Naive thymus-derived CD8-positive, alpha-beta T cell (primary cell): ENCODE measurements around the gene IPPK. TPM values are rescaled to one million over a fixed set of nuclear protein-coding genes. Genes with fewer than 3 reads are reported as not detected.

Source experiments
- ATAC-seq, 2 donors: fragments of 150-1000 bp; cut with Tn5 transposase in 1 of 2; sonication (Bioruptor Pico), chemical (Tn5 transposase) in 1 of 2; 1 replicate in 1 of 2; 2 replicates in 1 of 2; pipeline ENCODE4 v1.10.0; 2021; ENCODE audit warnings: mild to moderate bottlenecking in 2 of 2, moderate library complexity in 2 of 2
- POLR2A ChIA-PET: fragments of 350-600 bp; sonication (Branson Sonifier 250); formaldehyde crosslinking; loops from one replicate; lab custom pipeline; 2021; ENCODE audit warnings: antibody characterized with exemption; lab: Charles Lee
- DNase-seq, 10 donors: peaks; one replicate each; pipeline versions ENCODE4 v3.0.0 to v3.0.0-alpha.2; 2020 to 2022
- H3K27ac Mint-ChIP-seq, 10 donors: one replicate each; pipeline ENCODE4 v1.8.0; 2020 to 2022; ENCODE audit warnings: mild to moderate bottlenecking in 10 of 10, mixed read lengths in 10 of 10, moderate library complexity in 4 of 10, inconsistent platforms in 1 of 10
- H3K27me3 Mint-ChIP-seq, 5 donors: one replicate each; pipeline ENCODE4 v1.8.0; 2021 to 2022; ENCODE audit warnings: mixed read lengths in 5 of 5
- H3K36me3 Mint-ChIP-seq, 3 donors: one replicate each; pipeline ENCODE4 v1.8.0; 2020 to 2022; ENCODE audit warnings: mixed read lengths in 3 of 3, mild to moderate bottlenecking in 2 of 3, inconsistent platforms in 1 of 3
- H3K4me1 Mint-ChIP-seq, 4 donors: one replicate each; pipeline ENCODE4 v1.8.0; 2021 to 2022; ENCODE audit warnings: mixed read lengths in 4 of 4
- H3K4me3 Mint-ChIP-seq, 10 donors: one replicate each; pipeline ENCODE4 v1.8.0; 2020 to 2022; ENCODE audit warnings: mild to moderate bottlenecking in 10 of 10, mixed read lengths in 10 of 10, moderate library complexity in 6 of 10, inconsistent platforms in 1 of 10
- H3K9me3 Mint-ChIP-seq, 9 donors: one replicate each; pipeline ENCODE4 v1.8.0; 2020 to 2022; ENCODE audit warnings: mixed read lengths in 9 of 9, mild to moderate bottlenecking in 3 of 9, inconsistent platforms in 1 of 9, moderate library complexity in 1 of 9
- polyA plus RNA-seq, 3 donors: library from polyadenylated mRNA; unstranded; fragments of 300-500 nt; fragmentation: Illumina TruSeq; gene quantifications; one replicate each; pipeline ENCODE4 v1.2.3, GENCODE V29; 2021
- total RNA-seq, 8 experiments: library from RNA in 2 of 8; stranded (reverse) in 2 of 8; gene quantifications; one replicate each; pipeline ENCODE4 v1.2.3 and lab custom pipeline; 2021 to 2026

IPPK gene
- total and polyA plus RNA-seq, 5 experiments from 2014 or later = 4.4 to 9.3 (median 8.5) TPM

DNA sequence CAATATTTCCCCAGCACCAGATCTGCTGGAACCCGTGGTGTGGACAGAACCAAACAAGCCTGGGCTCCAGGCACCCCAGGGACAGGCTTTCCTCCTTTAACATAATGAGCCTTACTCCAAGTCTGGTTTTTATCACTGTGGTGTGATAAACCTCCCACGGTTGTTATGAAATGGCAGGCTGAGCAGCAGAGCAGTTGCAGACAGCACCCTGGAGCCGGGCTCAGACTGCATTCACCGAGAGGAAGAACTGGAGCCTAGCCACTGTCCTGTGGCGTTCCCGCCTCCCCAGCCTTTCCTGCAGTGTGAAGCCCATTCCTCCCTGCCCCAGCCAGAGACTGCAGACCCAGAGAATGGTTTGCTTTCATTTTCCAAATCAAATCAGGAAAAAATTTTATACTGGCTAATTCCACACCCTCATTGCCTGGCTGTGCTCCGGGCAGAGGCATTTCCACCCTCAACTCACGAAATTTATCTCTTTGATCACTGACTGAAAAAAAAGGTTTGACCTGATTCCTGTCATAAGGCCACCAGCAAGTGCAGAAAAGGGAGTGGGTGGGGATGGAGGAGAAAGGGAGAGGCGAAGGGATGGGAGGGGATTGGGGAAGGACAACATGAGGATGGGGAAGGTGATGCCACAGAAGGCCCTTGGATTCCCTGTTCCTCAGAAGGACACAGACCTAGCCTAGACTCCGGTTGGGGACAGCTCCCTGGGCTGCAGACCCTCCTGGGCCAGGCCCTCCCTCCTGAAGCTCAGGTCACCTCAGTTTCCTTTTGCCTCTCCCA, 18.9 kb downstream of the IPPK start:
- Mint-ChIP-seq H3K27me3 (no peaks in the 10 kb centered on the region), H3K4me3 (no peak overlapping the region), H3K36me3 (peaks cover 19 to 83% (median 42%) of the 10 kb centered on the region in 3 donors), H3K9me3 (peaks cover 0 to 12% (median under 1%) of the 10 kb centered on the region in 9 donors), H3K4me1 (peaks cover 0 to 3% (median 0%) of the 10 kb centered on the region in 4 donors), H3K27ac (no peak overlapping the region)
- POLR2A ChIA-PET = no interaction called here
- ATAC-seq (no peak), DNase-seq (no peak)

DNA sequence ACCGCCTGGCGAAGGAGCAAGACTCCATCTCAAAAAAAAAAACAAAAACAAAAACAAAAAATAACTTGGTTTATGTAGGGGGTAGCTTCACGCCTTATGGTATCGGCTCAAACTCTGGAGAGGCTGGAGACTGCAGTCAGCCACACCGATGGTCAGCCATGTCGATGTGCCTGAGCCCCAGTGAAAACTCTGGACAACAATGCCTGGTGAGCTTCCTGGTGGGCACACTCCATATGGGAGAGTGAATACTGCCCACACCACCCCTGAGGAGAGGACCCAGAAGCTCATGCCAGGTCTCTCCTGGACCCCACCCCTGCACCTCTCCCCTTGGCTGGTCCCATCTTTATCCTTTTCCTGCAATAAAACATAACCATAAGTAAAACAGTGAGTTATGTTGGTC, 19.6 kb downstream of the IPPK start:
- Mint-ChIP-seq H3K27ac (peak overlapping the region in 1 of 10 donors; percentile 46), H3K36me3 (peaks cover 26 to 83% (median 45%) of the 10 kb centered on the region in 3 donors), H3K27me3 (no peaks in the 10 kb centered on the region), H3K4me3 (no peak overlapping the region), H3K4me1 (peaks cover 0 to 1% (median 0%) of the 10 kb centered on the region in 4 donors), H3K9me3 (peaks cover 0 to 20% (median 3%) of the 10 kb centered on the region in 9 donors)
- ATAC-seq = no peak
- no peak for DNase-seq
- POLR2A ChIA-PET = no interaction called here

DNA sequence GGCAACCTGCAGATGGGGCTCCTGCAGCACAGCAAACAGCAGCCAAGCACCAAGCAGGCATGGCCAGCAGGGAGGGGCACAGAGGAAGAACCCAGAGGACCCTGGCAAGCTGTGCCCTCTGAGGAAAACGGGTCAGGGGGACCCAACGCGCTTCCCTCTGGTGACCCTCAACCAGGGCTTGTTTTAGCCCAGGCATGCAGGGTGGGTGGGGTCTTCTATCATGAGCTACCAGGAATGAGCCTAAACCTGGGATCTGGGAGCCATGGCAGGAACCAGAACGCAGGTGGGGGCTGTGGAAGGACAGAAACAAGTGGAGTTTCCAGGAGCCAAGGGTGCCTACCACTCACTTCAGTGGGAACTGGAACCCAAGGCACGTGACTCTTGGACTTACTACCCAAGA, 20.9 kb downstream of the IPPK start:
- peaks cover 34 to 90% (median 57%) of the 10 kb centered on the region in 3 donors for H3K36me3 Mint-ChIP-seq
- H3K27me3 Mint-ChIP-seq = no peaks in the 10 kb centered on the region
- POLR2A ChIA-PET = no interaction called here
- H3K4me3 Mint-ChIP-seq = no peak overlapping the region
- ATAC-seq = no peak
- no peak overlapping the region for H3K27ac Mint-ChIP-seq
- H3K4me1 Mint-ChIP-seq = peaks cover 0 to 1% (median 0%) of the 10 kb centered on the region in 4 donors
- no peak for DNase-seq
- H3K9me3 Mint-ChIP-seq = peaks cover 0 to 24% (median 3%) of the 10 kb centered on the region in 9 donors

DNA sequence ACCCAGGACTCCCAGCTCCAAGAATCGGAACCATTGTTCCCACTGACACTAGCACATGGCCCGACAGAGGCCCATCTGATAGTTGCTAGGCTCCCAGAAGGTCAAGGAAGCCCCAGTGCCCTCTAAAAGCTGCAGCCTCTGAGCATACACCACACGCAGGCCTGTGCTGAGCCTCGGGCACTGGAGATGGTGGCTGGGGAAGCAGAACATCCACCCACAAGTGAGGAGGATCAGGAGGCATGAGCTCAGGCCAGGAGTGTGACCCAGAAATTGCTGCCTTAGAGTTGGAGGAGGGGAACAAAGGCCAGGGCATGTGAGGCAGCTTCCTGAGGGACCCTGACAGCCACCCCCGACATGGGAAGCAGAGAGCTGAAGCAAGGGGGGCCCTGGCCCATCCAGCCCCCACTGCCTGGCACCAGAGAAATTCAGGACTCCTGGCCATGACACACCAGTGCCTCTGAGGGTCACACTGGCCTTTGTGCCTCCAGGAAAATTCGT, 21.4 kb downstream of the IPPK start:
- peaks cover 0 to 24% (median 3%) of the 10 kb centered on the region in 9 donors for H3K9me3 Mint-ChIP-seq
- H3K4me3 Mint-ChIP-seq = no peak overlapping the region
- H3K4me1 Mint-ChIP-seq = peaks cover 0 to 1% (median 0%) of the 10 kb centered on the region in 4 donors
- no peaks in the 10 kb centered on the region for H3K27me3 Mint-ChIP-seq
- peaks cover 37 to 90% (median 57%) of the 10 kb centered on the region in 3 donors for H3K36me3 Mint-ChIP-seq
- DNase-seq = no peak
- POLR2A ChIA-PET = no interaction called here
- no peak for ATAC-seq
- H3K27ac Mint-ChIP-seq = peak overlapping the region in 1 of 10 donors; percentile 19

DNA sequence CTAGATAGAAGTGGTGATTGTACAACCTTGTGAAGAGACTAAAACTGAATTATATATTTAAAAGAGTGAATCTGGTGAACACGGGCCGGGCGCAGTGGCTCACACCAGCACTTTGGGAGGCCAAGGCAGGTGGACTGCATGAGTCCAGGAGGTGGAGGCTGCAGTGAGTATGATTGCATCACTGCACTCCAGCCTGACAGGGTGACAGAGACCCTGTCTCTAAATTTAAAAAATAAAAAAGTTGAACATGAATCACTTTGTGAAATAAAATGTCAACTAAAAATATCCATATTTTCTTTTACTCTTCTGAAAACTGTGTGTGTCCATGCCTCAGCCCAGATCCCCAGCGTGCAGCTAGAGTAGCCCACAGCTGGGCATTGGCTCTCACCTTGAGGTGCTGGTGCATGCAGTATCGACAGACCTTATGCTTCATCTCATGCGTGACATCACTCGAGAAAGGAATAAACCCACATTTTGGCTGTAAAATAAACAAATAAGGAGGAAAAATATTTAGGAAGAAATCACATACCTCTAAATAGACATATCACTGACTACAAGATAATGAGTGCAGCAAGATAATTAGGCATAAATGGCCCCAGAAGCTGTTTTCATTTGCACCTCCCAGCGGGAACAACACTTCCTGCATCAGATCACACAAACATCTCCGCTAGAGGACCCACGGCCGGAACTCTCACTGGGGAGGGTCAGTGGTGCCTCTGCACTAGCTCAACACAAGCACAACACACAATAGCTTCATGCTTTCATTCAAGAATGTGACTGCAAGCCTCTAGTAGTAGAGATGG, 22.1 kb downstream of the IPPK start:
- POLR2A ChIA-PET = no interaction called here
- peaks cover 0 to 1% (median 0%) of the 10 kb centered on the region in 4 donors for H3K4me1 Mint-ChIP-seq
- H3K4me3 Mint-ChIP-seq = no peak overlapping the region
- H3K27me3 Mint-ChIP-seq = no peaks in the 10 kb centered on the region
- DNase-seq = no peak
- ATAC-seq = no peak
- peaks cover 37 to 90% (median 58%) of the 10 kb centered on the region in 3 donors for H3K36me3 Mint-ChIP-seq
- H3K27ac Mint-ChIP-seq = no peak overlapping the region
- peaks cover 0 to 24% (median 3%) of the 10 kb centered on the region in 9 donors for H3K9me3 Mint-ChIP-seq

DNA sequence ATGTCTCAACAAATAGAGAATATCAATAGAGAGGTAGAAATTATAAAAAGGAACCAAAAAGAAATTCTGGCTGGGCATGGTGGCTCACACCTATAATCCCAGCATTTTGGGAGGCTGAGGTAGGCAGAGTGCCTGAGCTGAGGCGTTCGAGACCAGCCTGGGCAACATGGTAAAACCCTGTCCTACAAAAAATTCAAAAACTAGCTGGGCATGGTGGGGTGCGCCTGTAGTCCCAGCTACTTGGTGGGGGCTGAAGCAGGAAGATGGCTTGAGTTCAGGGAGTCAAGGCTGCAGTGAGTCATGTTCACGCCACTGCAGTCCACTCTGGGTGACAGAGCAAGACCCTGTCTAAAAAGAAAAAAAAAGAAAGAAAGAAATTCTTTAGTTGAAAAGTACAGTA, 24.9 kb downstream of the IPPK start:
- POLR2A ChIA-PET = no interaction called here
- H3K36me3 Mint-ChIP-seq = peaks cover 37 to 92% (median 52%) of the 10 kb centered on the region in 3 donors
- H3K4me3 Mint-ChIP-seq = no peak overlapping the region
- ATAC-seq (no peak), DNase-seq (no peak)
- peaks cover 0 to 24% (median 3%) of the 10 kb centered on the region in 9 donors for H3K9me3 Mint-ChIP-seq
- H3K27me3 Mint-ChIP-seq = no peaks in the 10 kb centered on the region
- no peaks in the 10 kb centered on the region for H3K4me1 Mint-ChIP-seq
- no peak overlapping the region for H3K27ac Mint-ChIP-seq

DNA sequence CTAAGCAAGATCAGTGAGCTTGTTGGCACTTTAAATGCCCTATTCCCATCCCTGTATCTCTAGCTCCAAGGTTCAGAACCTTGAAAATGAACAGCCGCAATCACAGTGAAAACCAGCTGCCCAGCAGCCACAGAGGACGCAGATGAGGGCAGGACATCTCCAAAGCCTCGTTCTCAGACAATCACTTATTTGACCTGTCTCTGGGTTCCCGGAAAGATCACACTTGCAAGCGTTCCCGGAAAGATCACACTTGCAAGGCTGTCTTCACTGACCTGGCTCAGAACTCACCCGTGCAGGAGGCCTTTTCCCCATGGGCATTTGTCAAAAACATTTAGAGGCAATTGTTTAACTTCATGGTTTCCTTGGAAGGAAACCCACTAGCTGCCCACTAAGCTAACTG, 25.7 kb downstream of the IPPK start:
- Mint-ChIP-seq H3K9me3 (peaks cover 0 to 24% (median 3%) of the 10 kb centered on the region in 9 donors), H3K4me3 (no peak overlapping the region), H3K4me1 (no peaks in the 10 kb centered on the region), H3K27me3 (no peaks in the 10 kb centered on the region), H3K27ac (no peak overlapping the region), H3K36me3 (peaks cover 37 to 91% (median 51%) of the 10 kb centered on the region in 3 donors)
- ATAC-seq (no peak), DNase-seq (no peak)
- POLR2A ChIA-PET = no interaction called here

DNA sequence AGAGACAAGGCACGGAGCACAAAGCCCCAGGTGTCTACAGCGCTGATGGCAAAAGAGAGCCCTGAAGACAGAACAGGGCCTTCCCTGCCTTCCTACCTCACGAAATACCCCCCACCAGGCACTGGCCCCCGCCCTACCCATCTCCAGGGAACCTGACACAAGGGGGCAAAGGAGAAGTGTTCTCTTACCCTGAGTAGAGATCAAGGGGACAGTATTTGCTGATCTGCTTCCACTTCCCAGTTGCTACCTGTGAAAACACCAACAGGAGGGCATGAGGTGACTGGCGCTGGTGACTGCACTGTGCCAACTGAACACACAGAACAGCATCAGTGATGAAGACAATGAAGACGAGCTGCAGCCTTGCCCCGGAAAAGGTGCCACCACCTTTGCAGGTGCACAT, 27.4 kb downstream of the IPPK start:
- peak overlapping the region in 1 of 10 donors; percentile 22 for H3K27ac Mint-ChIP-seq
- H3K4me3 Mint-ChIP-seq = no peak overlapping the region
- DNase-seq (no peak), ATAC-seq (no peak)
- POLR2A ChIA-PET = no interaction called here
- H3K4me1 Mint-ChIP-seq = no peaks in the 10 kb centered on the region
- peaks cover 30 to 89% (median 37%) of the 10 kb centered on the region in 3 donors for H3K36me3 Mint-ChIP-seq
- H3K27me3 Mint-ChIP-seq = no peaks in the 10 kb centered on the region
- H3K9me3 Mint-ChIP-seq = peaks cover 0 to 24% (median 3%) of the 10 kb centered on the region in 9 donors

DNA sequence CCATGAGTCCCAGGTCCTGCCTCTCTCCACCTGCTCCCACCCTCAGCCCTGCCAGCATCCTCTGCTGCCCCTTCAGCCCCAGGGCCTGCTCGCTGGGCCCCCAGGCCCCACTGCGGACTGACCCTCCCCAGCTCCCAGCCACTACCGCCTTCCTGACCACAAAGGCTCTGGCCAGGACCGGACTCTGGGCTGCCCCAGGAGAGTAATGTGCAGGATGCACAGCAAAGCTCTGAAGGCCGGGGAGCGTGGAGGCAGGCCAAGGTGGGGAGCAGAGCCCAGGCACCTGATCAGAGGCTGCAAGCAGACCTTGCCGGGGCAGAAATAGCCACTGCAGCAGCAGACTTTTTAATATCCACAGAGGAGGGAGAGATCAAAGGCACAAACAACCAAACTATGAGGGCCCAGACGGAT, 27.9 kb downstream of the IPPK start:
- Mint-ChIP-seq H3K36me3 (peaks cover 26 to 89% (median 32%) of the 10 kb centered on the region in 3 donors), H3K9me3 (peaks cover 0 to 20% (median 3%) of the 10 kb centered on the region in 9 donors), H3K27ac (peak overlapping the region in 2 of 10 donors; percentile 22 to 45), H3K4me3 (no peak overlapping the region), H3K4me1 (no peaks in the 10 kb centered on the region), H3K27me3 (no peaks in the 10 kb centered on the region)
- no peak for ATAC-seq
- POLR2A ChIA-PET = no interaction called here
- no peak for DNase-seq

DNA sequence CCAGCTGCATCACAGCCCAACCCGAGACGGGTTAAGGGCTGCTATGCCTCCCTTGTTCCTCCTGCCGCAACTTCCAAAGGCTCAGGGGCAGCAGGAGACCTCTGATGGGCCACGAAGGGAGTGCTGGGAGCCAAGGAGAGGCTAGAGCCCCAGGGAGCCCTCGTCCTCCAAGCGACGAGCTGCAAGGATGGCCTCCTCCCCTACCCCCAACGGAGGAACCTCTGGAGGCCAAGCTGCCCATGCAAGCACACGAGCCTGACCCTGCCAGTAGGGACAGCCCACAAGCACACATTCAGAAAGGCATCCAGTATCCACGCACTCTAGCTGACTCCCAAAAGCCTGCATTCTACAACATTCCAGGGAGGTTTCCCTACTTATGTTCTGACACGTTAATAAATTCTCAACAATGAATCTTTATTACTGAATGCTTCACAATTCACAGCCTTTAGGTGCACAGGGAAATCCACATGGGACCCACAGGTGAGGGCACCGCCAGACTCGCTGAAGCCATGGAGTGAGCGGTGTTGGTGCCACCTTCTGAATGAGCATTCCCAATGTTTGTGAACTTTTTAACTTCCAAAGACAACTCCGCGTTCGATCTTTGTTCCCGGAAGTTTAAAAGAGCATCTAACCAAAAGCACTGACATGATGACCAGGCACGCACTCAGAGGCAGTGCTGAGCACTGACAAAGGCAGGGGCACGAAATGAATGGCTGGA, 28.7 kb downstream of the IPPK start:
- no peak for ATAC-seq
- Mint-ChIP-seq H3K27ac (peak overlapping the region in 1 of 10 donors; percentile 45), H3K4me1 (no peaks in the 10 kb centered on the region), H3K9me3 (peaks cover 0 to 15% (median 3%) of the 10 kb centered on the region in 9 donors), H3K36me3 (peaks cover 21 to 88% (median 25%) of the 10 kb centered on the region in 3 donors), H3K27me3 (no peaks in the 10 kb centered on the region), H3K4me3 (no peak overlapping the region)
- POLR2A ChIA-PET = no interaction called here
- DNase-seq = no peak

DNA sequence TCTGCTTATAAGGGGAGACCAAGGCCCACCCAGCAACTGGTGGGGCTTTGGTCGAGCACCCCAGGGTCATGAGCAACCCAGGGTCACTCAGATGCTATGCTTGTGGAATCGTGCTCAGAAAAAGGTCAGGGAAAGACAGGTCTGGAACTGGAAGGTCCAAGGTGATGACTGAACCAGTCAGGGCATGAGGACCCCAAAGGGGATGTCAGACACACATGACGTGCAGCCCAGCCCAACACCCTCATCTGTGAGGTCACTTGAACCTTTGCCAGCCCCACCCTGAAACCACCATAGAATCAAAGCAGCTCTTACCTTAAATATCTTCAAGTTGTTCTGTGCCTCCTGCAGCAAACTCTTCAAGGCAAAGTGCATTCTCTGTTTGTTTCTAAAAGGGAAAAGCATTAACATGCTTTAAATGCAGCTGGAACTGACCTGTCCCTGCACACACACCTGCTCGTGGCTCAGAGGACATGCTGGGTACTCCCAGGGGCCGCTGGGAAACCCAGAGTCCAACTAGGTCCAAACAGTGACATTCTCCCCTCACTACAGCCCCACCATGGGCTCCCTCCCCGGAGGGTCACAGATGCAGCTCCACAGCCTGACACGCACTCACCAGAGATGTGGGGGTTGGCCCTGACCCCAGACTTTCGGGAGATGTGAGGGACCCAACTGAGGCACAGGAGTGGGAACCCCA, 29.4 kb downstream of the IPPK start:
- Mint-ChIP-seq H3K4me3 (no peak overlapping the region), H3K27me3 (no peaks in the 10 kb centered on the region), H3K27ac (no peak overlapping the region), H3K36me3 (peaks cover 14 to 88% (median 18%) of the 10 kb centered on the region in 3 donors), H3K4me1 (peaks cover 0 to under 1% (median 0%) of the 10 kb centered on the region in 4 donors), H3K9me3 (peaks cover 0 to 8% (median 2%) of the 10 kb centered on the region in 9 donors)
- POLR2A ChIA-PET = no interaction called here
- ATAC-seq = no peak
- DNase-seq = no peak
